Activated T-cell treated with anti-CD3 and anti-CD28 coated beads for 24 hours (primary cell): Measurements from ENCODE around the gene ADGRB3.

Source experiments
- DNase-seq: peaks from one replicate; pipeline ENCODE4 v3.0.0-alpha.2; 2020; ENCODE audit warnings: low read depth

ADGRB3 gene

DNA sequence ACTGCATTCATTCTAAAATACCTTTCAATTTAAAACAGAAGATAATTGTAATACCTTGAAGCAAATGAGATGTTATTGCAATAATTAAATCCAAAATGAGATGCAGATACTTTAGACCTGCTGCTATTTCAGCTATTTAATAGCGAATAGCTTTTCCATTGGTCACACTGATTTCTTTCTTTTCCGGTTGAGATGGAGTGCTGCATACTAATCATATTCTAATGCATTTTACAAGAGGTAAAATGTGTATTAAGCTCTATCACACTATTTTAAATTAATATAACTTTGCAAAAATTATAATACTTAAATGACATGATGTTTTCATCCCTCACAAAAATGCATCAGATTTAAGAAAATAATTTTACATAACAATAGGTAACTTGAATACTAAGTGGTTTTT is 74.0 kb downstream of the ADGRB3 start:
- DNase-seq, result no peak

- DNase-seq, result no peak
Measured at GRCh38 chr6:68709882-68710281, 74.8 kb downstream of the ADGRB3 start.

GRCh38 chr6:68710496-68710895 is 75.4 kb downstream of the ADGRB3 start:
- DNase-seq, result no peak

- DNase-seq, result no peak
Measured at GRCh38 chr6:68710916-68711315, 75.8 kb downstream of the ADGRB3 start.

- no peak for DNase-seq
Measured at GRCh38 chr6:68711386-68712000, 76.4 kb downstream of the ADGRB3 start.

DNA sequence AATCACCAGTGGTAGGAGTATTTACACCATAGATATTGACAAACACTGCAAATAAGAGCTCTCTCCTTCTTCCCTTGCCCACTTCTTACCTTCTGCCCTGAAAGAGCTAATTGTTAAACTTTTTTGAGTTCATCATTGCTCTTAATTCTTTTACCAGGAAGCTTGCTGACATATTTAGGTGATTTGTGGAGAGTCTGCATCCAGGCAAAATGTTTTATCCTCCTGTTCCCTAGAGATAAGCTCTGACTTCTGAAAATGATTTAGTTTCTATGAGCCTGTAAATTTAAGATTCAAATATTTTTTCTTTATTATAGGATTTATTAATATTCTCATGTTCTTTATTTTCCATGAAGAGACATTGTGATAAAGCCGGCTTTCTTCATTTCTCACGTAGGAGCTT is 81.5 kb downstream of the ADGRB3 start:
- DNase-seq, result no peak

DNA sequence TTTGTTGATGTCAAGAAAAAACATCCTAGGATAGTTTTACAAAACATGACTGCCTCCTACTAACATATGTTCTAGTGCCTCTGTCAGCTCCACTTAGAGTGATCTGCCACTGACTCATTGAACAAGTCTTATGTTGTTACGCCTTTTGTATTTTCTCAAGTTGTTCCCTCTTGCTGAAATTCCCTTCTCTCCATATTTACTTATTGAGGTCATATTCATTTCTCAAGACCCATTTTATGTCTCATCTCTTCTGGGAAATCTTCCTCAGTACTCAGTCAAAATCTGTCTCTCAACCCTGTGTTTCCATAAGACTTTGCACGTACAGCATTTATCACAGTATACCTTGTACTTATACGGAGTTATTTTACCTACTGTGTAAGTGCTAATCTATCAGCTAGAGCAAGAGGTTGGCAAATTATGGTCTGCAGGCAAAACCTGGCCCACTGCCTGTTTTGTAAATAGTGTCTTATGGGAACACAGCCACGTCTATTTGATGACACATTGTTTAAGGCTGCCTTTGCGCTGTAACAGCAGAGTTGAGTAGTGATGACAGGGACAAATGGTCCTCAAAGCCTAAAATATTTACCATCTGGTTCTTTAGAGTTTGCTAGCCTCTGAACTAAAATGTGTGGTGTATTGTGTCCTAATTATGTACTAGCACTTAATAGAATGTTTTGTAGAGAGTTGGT is 83.4 kb downstream of the ADGRB3 start:
- no peak for DNase-seq

DNA sequence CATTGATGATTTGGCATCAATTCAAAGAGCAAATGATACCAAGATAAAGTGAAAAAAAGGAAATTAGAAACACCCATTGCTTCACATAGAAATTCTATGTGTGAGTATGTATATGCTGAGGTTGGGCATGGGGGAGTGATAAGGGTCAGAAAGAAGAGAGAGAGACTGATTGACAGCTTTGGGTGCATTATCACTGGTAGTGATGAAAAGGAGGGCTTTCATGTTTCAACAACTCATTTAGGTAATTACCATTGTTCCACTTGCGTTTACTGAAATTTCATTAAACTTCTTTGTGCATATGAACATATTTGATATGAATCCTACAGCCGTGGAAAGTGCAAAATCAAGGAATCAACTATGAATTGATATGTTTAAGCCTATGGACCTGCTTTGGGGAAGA is 84.7 kb downstream of the ADGRB3 start:
- DNase-seq, result no peak

GRCh38 chr6:68722891-68723527 is 87.9 kb downstream of the ADGRB3 start:
- DNase-seq, result no peak

DNA sequence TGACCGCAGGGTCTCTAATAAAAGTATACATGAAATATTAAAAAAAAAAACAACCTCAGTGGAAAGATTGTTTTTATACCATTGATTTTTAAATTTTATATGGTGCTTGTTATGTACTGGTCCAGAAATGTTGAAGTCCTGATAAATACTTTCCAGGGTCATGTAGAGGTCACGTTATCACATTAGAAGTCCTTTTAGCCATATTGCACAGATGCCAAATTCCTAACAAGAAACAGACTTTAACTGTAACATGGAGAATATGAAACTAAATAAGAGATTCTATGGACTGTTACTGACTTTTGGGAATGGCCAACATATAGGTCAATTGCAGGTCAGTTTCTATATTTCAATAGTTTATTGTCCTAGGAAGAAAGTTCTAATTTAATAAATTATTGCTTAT is 89.0 kb downstream of the ADGRB3 start:
- DNase-seq, result no peak

GRCh38 chr6:68726337-68726736 is 91.3 kb downstream of the ADGRB3 start:
- no peak for DNase-seq

- no peak for DNase-seq
Measured at GRCh38 chr6:68726992-68727391, 91.9 kb downstream of the ADGRB3 start.

DNA sequence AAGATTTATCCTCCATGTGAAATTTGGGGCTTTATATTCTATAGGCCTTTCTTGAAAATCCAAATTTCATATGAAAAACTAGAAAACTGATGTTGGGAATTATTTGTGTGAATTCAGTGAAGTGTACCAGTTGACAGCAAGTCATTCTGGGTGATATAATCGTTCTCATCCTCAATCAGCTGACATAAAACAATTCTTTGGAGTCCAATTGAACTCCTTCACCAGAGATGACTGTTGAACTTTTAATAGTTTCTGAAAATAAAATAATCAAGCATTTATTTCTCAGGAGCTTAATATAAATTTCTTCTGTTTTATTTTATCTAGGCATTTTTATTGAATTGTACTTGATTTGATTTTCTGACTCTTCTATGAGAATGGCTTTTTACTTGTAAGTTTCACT is 92.6 kb downstream of the ADGRB3 start:
- DNase-seq, result no peak

DNA sequence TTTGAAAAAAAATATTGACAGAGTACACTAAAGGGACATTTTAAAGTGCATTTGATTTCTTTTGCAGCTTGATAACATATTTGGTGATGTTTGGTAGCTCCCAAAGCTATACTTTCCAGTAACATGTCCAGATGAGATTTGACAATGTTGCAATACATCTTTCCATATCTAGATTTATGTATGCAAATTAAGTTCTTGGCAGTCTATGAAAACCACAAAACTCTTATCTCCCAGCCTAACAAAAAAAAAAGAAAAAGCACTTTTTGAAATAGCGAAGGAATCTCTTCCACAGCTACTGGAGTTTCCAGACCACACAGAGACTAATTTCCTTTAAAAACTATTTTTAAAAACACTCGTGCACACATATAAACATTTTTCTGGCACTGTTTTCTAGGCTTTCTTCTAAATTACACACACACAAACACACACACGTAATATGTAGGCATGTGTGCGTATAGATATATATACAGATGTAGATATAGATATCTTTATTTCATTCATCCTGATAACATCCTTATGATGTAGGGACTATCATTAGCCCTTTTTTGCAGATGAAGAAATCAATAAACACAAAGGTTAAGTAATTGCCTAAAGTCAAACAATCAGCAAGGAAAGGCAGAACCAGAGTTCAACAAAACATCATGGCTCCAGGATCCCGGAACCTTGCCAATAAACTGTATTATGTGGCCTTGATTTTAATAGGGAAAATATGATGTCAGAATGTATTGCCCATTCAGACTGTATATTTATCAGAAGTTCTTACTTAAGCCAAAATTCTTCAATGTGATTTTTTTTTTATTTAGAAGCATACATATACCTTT is 93.3 kb downstream of the ADGRB3 start:
- DNase-seq, result no peak

- DNase-seq, result no peak
Measured at GRCh38 chr6:68729377-68729903, 94.4 kb downstream of the ADGRB3 start.

DNA sequence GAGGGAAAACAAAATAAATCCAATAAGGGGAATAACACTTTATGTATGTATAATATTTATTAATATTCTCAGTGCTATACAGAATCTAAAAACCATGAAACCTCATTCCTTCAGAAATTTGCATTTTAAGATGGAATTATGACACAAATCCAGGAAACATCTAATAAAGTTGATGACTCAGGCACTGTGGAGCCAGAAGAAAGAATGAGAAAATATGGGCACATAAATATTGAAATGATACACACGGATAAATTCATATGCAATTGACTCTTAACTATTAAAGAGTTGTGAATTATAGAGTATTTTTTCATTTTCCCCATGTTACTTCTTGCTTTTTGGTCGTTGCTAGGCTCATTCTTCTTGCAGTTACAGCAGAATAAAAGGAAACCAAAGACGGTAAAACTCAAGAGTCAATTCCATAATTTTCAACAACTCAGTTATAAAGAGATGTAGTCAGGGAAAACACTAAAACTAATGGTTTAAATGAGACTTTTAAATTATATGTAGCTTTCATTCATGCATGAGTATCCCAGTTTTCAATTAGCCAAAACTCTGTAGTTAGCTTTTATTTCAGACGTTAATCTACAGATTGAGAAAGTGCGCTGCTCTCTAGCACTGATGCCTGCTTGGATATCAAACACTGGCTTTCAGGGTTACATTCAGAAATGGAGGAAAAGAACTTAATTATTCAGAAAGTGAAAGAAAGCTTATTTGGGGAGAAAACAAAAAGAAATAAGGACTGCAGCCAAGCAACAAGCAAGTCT is 95.4 kb downstream of the ADGRB3 start:
- DNase-seq, result no peak

DNA sequence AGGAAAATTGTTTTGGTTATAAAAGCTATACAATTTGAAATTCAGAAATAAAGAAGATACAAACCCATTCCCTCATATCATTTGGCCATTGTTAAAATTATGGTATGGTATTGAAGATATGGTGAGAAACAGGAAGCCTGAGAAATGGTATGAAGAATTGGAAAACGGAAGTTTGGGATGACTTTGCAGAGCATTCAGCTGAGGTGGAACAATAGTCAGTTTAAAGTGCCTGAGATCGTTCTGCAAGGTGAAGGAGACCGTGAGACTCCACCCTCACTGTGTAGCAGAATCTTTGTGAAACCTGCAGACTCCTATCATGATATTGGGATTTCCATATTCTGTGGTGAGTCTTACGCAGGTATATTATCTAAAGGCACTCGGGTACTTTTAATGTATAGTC is 97.3 kb downstream of the ADGRB3 start:
- DNase-seq, result no peak

DNA sequence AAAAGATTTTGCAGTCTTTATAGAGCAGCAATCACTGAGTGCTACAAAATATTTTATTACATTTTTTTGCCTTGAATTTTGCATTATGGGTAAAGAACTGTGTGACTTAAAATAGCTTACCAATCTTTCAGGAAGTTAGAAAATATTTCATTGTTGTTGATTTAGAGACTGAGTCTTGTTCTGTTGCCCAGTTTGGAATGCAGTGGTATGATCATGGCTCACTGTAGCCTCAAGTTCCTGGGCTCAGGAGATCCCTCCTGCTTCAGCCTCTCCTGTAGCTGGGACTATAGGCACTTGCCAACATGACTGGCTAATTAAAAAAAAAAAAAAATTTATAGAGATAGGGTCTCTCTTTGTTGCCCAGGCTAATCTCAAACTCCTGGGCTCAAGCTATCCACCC is 100.8 kb downstream of the ADGRB3 start:
- DNase-seq, result no peak

GRCh38 chr6:68737061-68737460 is 102.0 kb downstream of the ADGRB3 start:
- DNase-seq, result no peak

DNA sequence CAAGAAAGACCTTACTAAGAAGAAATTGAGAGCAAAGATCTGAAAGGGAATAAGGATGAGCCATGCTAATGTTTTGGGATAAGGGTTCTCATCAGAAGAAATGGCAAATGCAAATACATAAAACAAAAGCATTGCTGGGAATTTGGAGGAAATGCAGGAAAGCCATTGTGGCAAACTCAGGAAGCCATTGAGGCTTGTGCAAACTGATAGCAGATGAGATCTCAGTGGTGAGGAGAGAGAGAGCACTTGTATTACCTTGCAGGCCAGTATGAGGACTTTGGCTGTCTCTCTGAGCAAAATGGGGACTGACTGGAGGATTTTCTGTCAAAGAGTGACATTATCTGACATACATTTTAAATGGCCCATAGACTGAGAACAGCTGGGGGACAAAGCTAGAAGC is 103.0 kb downstream of the ADGRB3 start:
- DNase-seq, result no peak

GRCh38 chr6:68740828-68741500 is 105.9 kb downstream of the ADGRB3 start:
- no peak for DNase-seq
